ENCODE measurements around the gene IL7R. TPM values are rescaled to one million over a fixed set of nuclear protein-coding genes. Genes with fewer than 3 reads are reported as not detected.

Gene IL7R, protein sequence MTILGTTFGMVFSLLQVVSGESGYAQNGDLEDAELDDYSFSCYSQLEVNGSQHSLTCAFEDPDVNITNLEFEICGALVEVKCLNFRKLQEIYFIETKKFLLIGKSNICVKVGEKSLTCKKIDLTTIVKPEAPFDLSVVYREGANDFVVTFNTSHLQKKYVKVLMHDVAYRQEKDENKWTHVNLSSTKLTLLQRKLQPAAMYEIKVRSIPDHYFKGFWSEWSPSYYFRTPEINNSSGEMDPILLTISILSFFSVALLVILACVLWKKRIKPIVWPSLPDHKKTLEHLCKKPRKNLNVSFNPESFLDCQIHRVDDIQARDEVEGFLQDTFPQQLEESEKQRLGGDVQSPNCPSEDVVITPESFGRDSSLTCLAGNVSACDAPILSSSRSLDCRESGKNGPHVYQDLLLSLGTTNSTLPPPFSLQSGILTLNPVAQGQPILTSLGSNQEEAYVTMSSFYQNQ
- 10 to 100 TPM; 10.4 to 30.7 TPM for total RNA-seq

DNA sequence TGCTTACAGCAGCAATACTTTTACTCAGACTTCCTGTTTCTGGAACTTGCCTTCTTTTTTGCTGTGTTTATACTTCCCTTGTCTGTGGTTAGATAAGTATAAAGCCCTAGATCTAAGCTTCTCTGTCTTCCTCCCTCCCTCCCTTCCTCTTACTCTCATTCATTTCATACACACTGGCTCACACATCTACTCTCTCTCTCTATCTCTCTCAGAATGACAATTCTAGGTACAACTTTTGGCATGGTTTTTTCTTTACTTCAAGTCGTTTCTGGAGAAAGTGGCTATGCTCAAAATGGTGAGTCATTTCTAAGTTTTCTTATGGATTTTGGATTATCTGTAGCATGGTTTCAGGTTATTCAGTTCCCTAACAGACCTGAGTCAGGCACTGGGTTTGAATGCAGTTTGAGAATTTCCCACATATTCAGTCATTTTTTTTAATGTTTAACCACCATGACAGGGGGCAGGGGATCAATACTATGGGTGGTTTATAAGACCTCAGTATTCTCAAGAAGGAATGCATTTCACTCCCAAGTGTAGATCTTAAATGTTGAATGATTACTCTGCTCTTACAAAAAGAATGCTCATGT, at the start of gene IL7R:
Gene IL7R, plus strand, starts transcription at position 127 of the 587 bp plus-strand sequence. Its CDS starts 87 bp downstream, at position 214.
- H3K4me1 Mint-ChIP-seq, result peaks cover 95% of the 10 kb centered on the region
- ATAC-seq, result peak; percentile 73
- CTCF ChIA-PET, result interaction anchor here (1.0 to 8.7 kb wide), 5 partner anchors 48 to 239 kb away, joined by 3 to 55 read pairs (median 3); partner anchors contain the start of gene SPEF2
- no peaks in the 10 kb centered on the region for H3K27me3 Mint-ChIP-seq
- no peaks in the 10 kb centered on the region for H3K9me3 Mint-ChIP-seq (ENCODE audit: low read depth)
- peaks cover 29% of the 10 kb centered on the region for H3K36me3 Mint-ChIP-seq
- H3K27ac Mint-ChIP-seq, result peak within 1 kb of the TSS; percentile 96
- H3K4me3 Mint-ChIP-seq, result peak within 1 kb of the TSS; percentile 80
- DNase-seq, result no peak

DNA sequence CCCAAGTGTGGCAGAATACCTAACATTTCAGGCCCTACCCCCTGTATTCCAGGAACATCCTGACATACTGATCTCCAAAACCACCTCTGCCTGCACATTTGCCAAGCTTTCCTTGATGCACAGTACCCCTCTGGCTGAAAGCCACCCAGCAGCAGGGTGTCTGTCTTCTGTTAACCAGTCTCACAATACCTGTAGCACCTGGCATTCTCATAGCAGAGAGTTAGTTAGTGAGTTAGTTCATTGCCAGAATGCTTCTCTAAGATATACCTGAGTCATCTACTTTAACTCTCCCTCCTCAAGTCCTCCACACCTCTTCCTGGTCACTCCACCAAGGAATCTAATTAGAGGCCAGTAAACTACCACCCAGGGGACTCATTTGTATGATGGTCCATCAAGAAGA, 46.1 kb upstream of the IL7R start:
- H3K36me3 Mint-ChIP-seq, result peaks cover 10% of the 10 kb centered on the region
- H3K27me3 Mint-ChIP-seq, result no peaks in the 10 kb centered on the region
- DNase-seq, result no peak
- no peak overlapping the region for H3K4me3 Mint-ChIP-seq
- ATAC-seq, result peak; percentile 2
- H3K9me3 Mint-ChIP-seq (ENCODE audit: low read depth), result no peaks in the 10 kb centered on the region
- CTCF ChIA-PET, result interaction anchor here (0.7 to 3.7 kb wide), 11 partner anchors 9 to 192 kb away, joined by 3 to 16 read pairs (median 4); partner anchors contain the start of gene SPEF2
- peak overlapping the region; percentile 92 for H3K27ac Mint-ChIP-seq
- H3K4me1 Mint-ChIP-seq, result peaks cover 51% of the 10 kb centered on the region

DNA sequence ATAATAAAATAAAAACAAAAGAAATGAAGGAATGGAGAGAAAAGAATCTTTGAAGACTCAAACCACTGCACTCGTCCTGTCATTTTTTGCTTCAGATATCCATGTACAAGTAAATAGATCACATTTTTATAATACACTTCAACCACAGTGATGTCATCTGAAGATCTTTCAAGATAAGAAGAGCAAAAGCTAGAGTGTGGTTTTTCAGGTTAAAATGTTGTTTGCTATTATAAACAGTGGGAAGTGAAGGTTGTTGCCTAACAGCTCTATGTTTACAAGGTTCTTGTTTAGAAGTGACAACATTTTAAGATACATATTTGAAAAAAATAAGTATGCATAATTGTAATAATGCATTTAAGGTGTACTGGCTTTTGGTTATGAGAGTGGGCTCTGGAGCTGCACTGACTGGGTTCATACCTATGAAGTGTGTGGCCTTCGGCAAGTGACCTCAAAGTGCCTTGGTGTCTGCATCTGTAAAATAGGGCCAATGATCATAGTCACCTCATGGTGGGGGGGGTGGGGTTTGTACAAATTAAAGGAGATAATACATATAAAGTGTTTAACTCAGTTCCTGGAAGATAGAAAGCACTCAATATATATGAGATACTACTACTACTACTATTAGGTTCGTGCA, 45.5 kb upstream of the IL7R start:
- peaks cover 51% of the 10 kb centered on the region for H3K4me1 Mint-ChIP-seq
- CTCF ChIA-PET, result interaction anchor here (0.7 to 3.7 kb wide), 15 partner anchors 9 to 193 kb away, joined by 3 to 16 read pairs (median 4); partner anchors contain the start of gene SPEF2
- ATAC-seq, result peak; percentile 80
- H3K27me3 Mint-ChIP-seq, result no peaks in the 10 kb centered on the region
- peak overlapping the region; percentile 92 for H3K27ac Mint-ChIP-seq
- H3K36me3 Mint-ChIP-seq, result peaks cover 10% of the 10 kb centered on the region
- peak; percentile 79 for DNase-seq
- H3K9me3 Mint-ChIP-seq (ENCODE audit: low read depth), result no peaks in the 10 kb centered on the region
- peak overlapping the region; percentile 48 for H3K4me3 Mint-ChIP-seq

DNA sequence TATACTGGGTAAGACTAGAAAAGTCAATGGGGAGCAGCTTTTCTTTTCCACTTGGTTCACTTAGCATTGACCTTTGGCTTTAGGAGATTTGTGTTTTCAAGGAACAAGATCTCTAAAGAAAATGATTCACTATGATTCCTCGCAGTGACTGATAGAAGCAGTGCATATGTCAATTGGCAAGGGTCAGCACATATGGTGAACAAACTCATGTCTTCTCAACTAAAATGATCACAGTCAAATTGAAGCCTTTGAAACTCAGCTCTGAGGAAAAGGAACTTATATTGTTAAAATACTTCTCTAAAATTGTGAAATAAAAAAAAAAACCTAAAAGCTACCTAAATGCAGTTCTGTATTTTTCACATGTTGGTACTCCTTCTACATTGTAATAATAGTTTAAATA, 43.2 kb upstream of the IL7R start:
- H3K9me3 Mint-ChIP-seq (ENCODE audit: low read depth), result no peaks in the 10 kb centered on the region
- CTCF ChIA-PET, result interaction anchor here (0.9 to 2.2 kb wide), 8 partner anchors 9 to 112 kb away, joined by 3 to 14 read pairs (median 4); no protein-coding TSS in a partner anchor
- no peak overlapping the region for H3K27ac Mint-ChIP-seq
- DNase-seq, result no peak
- no peaks in the 10 kb centered on the region for H3K27me3 Mint-ChIP-seq
- peaks cover 6% of the 10 kb centered on the region for H3K36me3 Mint-ChIP-seq
- ATAC-seq, result no peak
- peaks cover 40% of the 10 kb centered on the region for H3K4me1 Mint-ChIP-seq
- H3K4me3 Mint-ChIP-seq, result no peak overlapping the region

DNA sequence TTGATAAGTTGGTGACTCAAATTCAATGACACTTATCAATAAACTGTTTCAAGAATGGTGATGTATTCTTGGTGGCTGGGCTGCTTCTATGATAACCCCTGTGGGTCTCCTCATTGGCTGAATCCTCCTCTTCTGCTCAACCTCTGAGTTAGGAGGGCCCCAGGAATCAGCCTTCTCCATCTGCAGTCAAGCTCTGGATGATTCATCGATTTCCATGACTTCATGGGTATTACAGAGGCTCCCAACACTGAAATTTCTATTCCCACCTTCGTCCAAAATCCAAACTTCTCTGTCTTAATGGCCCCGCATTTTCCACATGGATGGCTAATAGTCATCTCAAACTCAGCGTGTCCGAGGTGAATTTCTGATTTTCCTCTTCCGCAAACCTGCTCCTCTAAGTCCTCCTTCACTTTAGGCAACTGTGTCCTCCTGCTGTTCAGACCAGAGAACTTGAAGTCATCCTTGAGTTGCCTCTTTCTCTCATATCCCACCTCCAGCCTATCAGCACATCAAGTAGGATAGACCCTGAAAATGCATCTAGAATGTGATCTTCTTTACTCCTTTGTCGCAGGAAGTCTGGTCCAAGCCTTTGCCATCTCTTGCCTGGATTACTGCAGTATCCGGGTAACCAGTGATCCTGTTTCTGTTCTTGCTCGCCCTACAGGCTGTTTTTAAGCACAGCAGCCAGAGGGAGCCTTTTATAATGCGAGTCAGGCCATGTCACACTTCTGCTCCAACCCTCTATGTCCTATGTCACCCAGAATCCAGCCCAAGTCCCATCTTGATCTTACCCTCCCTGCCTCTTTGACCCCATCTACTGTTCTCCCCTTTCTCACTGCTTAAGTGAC, 41.4 kb upstream of the IL7R start:
- Mint-ChIP-seq H3K36me3 (peaks cover 3% of the 10 kb centered on the region), H3K27ac (no peak overlapping the region), H3K4me1 (peaks cover 44% of the 10 kb centered on the region), H3K4me3 (no peak overlapping the region), H3K9me3 (ENCODE audit: low read depth) (no peaks in the 10 kb centered on the region), H3K27me3 (no peaks in the 10 kb centered on the region)
- ATAC-seq (peak; percentile 48), DNase-seq (peak; percentile 73)
- CTCF ChIA-PET, result interaction anchor here (0.6 to 2.1 kb wide), 8 partner anchors 10 to 164 kb away, joined by 3 to 9 read pairs (median 4); no protein-coding TSS in a partner anchor

DNA sequence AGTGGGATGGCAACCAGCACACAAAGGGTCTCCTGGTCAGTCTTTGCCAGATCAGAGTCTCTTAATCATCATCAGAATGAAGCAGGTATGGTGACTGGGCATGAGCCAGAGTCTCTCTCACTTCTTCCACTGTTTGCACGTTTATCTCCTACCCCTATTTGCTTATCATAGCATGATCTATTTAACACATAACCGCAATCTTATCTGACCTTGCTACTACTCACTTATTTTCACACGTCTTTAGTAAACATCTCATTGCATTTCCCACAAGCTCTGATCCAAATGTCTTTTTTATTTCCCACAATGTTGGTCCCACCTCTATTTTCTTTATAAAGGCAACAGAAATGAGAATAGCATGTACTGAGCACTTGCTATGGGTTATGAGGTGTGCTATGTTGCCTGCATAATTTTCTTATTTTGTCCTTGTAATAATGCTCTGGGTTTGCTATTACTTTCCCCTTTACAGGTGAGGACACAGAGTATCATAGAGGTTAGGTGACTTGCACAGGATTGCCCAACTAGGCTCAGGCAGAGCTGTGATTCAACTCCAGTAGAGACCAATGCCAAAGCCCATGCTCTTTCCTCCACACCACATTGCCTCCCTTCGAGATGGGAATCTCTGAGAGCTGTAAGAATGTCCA, 39.7 kb upstream of the IL7R start:
- DNase-seq (no peak), ATAC-seq (peak; percentile 47)
- no peak overlapping the region for H3K4me3 Mint-ChIP-seq
- peaks cover 45% of the 10 kb centered on the region for H3K4me1 Mint-ChIP-seq
- H3K27me3 Mint-ChIP-seq, result no peaks in the 10 kb centered on the region
- CTCF ChIA-PET, result interaction anchor here (0.7 to 2.1 kb wide), 8 partner anchors 9 to 166 kb away, joined by 3 to 9 read pairs (median 4); no protein-coding TSS in a partner anchor
- H3K9me3 Mint-ChIP-seq (ENCODE audit: low read depth), result no peaks in the 10 kb centered on the region
- H3K27ac Mint-ChIP-seq, result no peak overlapping the region
- H3K36me3 Mint-ChIP-seq, result peaks cover 2% of the 10 kb centered on the region

DNA sequence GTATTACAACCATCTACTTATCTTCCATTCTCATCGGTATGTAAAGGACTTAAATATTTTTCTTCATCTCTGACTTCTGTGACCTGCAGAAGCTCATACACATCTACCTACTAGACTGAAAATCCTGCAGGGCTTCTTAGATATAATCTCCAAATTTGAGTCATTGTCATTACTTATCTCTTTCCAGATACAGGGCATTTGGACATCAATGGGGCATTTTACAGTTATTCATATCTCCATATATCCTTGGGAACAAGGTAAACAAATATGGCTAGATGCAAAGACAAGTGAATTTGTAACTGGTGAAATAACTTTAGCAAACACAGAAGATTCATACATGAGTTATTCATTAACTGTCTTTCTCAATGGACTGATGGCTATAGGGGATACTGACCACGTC, 37.7 kb upstream of the IL7R start:
- peaks cover 59% of the 10 kb centered on the region for H3K4me1 Mint-ChIP-seq
- CTCF ChIA-PET, result interaction anchor here (1.0 to 1.9 kb wide), 6 partner anchors 8 to 168 kb away, joined by 3 to 7 read pairs (median 4); no protein-coding TSS in a partner anchor
- H3K36me3 Mint-ChIP-seq, result peaks cover 2% of the 10 kb centered on the region
- H3K9me3 Mint-ChIP-seq (ENCODE audit: low read depth), result no peaks in the 10 kb centered on the region
- H3K27me3 Mint-ChIP-seq, result no peaks in the 10 kb centered on the region
- DNase-seq (no peak), ATAC-seq (no peak)
- no peak overlapping the region for H3K4me3 Mint-ChIP-seq
- H3K27ac Mint-ChIP-seq, result no peak overlapping the region

DNA sequence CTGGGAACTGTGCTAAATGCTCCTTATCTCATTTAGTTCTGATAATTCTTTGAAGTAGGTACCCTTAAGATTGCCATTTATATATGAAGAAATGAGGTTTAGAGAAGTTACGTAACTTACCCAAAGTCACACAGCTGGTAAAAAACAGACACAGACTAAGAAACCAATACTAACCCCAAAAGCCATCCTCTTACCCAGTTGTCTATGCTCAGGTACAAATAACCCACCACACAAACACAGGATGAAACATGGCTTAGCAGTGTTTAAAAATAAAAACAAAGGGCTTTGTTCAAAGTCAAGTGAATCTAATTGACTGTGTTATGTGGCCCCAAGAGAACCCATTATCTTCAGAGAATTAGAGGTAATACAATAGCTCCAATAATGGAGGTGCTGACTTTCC, 37.0 kb upstream of the IL7R start:
- ATAC-seq (no peak), DNase-seq (no peak)
- no peak overlapping the region for H3K27ac Mint-ChIP-seq
- H3K4me1 Mint-ChIP-seq, result peaks cover 60% of the 10 kb centered on the region
- peaks cover 2% of the 10 kb centered on the region for H3K36me3 Mint-ChIP-seq
- no peaks in the 10 kb centered on the region for H3K9me3 Mint-ChIP-seq (ENCODE audit: low read depth)
- H3K4me3 Mint-ChIP-seq, result no peak overlapping the region
- no peaks in the 10 kb centered on the region for H3K27me3 Mint-ChIP-seq
- CTCF ChIA-PET, result interaction anchor here (1.0 to 1.9 kb wide), 7 partner anchors 8 to 168 kb away, joined by 3 to 7 read pairs (median 3); no protein-coding TSS in a partner anchor

DNA sequence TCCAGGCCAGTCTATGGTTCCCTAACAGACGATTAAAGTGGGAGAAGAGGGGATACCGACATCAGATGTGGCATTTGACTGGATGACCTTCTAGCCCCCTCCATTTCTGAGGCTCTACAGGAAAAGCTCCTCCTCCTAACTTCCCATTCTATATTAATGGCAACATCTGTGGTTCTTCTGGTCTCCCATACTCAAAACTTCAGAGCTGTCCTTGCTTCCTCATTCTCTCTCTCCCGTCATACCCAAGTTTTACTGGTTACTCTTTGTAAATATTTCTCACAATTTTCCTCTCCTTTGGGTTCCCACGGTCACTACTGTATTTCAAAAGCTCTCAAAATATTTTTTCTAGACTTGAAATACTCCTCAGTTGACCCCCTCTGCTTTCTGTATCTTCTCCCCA, 36.0 kb upstream of the IL7R start:
- peaks cover 70% of the 10 kb centered on the region for H3K4me1 Mint-ChIP-seq
- H3K27ac Mint-ChIP-seq, result no peak overlapping the region
- ATAC-seq (no peak), DNase-seq (no peak)
- H3K9me3 Mint-ChIP-seq (ENCODE audit: low read depth), result no peaks in the 10 kb centered on the region
- H3K36me3 Mint-ChIP-seq, result peaks cover 2% of the 10 kb centered on the region
- no peaks in the 10 kb centered on the region for H3K27me3 Mint-ChIP-seq
- CTCF ChIA-PET, result interaction anchor here (1.0 to 3.7 kb wide), 10 partner anchors 8 to 170 kb away, joined by 3 to 14 read pairs (median 4); no protein-coding TSS in a partner anchor
- H3K4me3 Mint-ChIP-seq, result no peak overlapping the region

DNA sequence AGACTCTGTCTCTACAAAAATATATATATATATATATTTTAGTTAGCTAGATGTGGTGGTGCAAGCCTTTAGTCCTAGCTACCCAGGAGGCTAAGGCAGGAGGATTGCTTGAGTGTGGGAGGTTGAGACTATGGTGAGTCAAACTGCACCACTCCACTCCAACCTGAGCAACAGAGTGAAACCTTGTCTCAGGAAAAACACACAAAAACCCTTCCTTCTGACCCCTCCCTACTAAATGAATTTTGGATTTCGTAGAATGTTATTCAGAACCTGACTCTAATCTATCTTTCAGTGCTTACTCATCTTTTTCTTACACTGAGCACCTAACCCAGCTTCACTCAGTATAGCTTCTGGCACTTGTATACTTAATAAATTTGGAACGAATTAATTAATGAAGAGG, 35.2 kb upstream of the IL7R start:
- Mint-ChIP-seq H3K4me3 (no peak overlapping the region), H3K36me3 (peaks cover 2% of the 10 kb centered on the region), H3K27ac (peak overlapping the region; percentile 71), H3K27me3 (no peaks in the 10 kb centered on the region), H3K9me3 (ENCODE audit: low read depth) (no peaks in the 10 kb centered on the region), H3K4me1 (peaks cover 77% of the 10 kb centered on the region)
- CTCF ChIA-PET, result interaction anchor here (0.7 to 3.7 kb wide), 13 partner anchors 9 to 170 kb away, joined by 3 to 14 read pairs (median 5); no protein-coding TSS in a partner anchor
- DNase-seq, result no peak
- ATAC-seq, result no peak

DNA sequence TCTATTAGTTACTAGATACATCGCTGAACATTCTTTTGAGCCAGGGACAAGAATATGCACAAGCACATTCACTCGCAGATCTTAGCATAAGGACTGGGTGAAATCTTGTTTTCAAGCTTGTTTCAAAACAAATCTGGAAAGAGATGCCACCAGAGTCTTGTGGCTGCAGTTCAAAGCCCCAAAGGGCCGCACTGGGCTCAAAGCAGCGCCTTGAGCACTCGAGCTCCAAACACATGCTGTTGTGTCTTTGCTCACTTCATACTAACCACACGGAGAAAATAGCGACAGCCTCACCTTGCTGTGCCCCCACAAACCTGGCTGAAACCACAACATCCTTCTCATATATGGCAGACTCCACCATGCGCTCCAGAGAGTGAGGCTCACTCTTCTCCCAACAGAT, 34.2 kb upstream of the IL7R start:
- CTCF ChIA-PET, result interaction anchor here (0.9 to 3.7 kb wide), 19 partner anchors 8 to 206 kb away, joined by 3 to 14 read pairs (median 5); partner anchors contain the start of gene SPEF2
- no peaks in the 10 kb centered on the region for H3K9me3 Mint-ChIP-seq (ENCODE audit: low read depth)
- peaks cover 87% of the 10 kb centered on the region for H3K4me1 Mint-ChIP-seq
- ATAC-seq (peak; percentile 55), DNase-seq (peak; percentile 73)
- H3K27me3 Mint-ChIP-seq, result no peaks in the 10 kb centered on the region
- peak overlapping the region; percentile 71 for H3K27ac Mint-ChIP-seq
- H3K4me3 Mint-ChIP-seq, result peak overlapping the region; percentile 17
- peaks cover 2% of the 10 kb centered on the region for H3K36me3 Mint-ChIP-seq

Data from activated CD8-positive, alpha-beta memory T cell treated with anti-CD3 and anti-CD28 coated beads, Interleukin-2, amount 10 ng/mL, durations not matched to agents 7 days and 5 days (primary cell).